OCI-LY7 (cell line): Measurements from ENCODE around the gene ACVR1B. TPM values are rescaled to one million over a fixed set of nuclear protein-coding genes. Genes with fewer than 3 reads are reported as not detected.

ENCODE experiments used
- BruUV-seq: library from RNA; stranded (reverse); fragments of 400-500 nt; replicated peaks from 2 replicates; lab custom pipeline; 2021; lab: Mats Ljungman, UMichigan
- CTCF ChIA-PET: fragments of 300-600 bp; sonication (Branson Sonifier 250); formaldehyde crosslinking; loops from one replicate; lab custom pipeline; 2022; ENCODE audit warnings: antibody characterized with exemption; ENCODE audit not compliant: unreplicated experiment; lab: Charles Lee
- POLR2A ChIA-PET: fragments of 300-600 bp; sonication (Branson Sonifier 250); formaldehyde crosslinking; loops from one replicate; lab custom pipeline; 2022; ENCODE audit warnings: antibody characterized with exemption; lab: Charles Lee
- DNase-seq: peaks from one replicate; pipeline ENCODE4 v3.0.0-alpha.2; 2015; ENCODE audit warnings: low spot score
- H2AFZ ChIP-seq: fragments of 200-600 bp; sonication (generic), shearing (Covaris generic); 2 replicates; pipeline ENCODE4 v1.6.1; 2014; ENCODE audit warnings: mild to moderate bottlenecking, antibody characterized with exemption, low read length, moderate library complexity
- H3K27ac ChIP-seq: fragments of 200-600 bp; sonication (generic); 2 replicates; pipeline ENCODE4 v1.5.1; 2014; ENCODE audit warnings: mixed run types, low read depth, mild to moderate bottlenecking, moderate library complexity, low read length, inconsistent platforms; ENCODE audit not compliant: poor library complexity, severe bottlenecking
- H3K36me3 ChIP-seq: fragments of 200-600 bp; sonication (generic); 2 replicates; pipeline ENCODE4 v1.6.1; 2014; ENCODE audit warnings: mild to moderate bottlenecking, antibody characterized with exemption, low read length, moderate library complexity, mixed read lengths; ENCODE audit not compliant: insufficient read depth
- H3K4me1 ChIP-seq: fragments of 200-600 bp; sonication (generic); 2 replicates; pipeline ENCODE4 v1.5.1; 2014; ENCODE audit warnings: mild to moderate bottlenecking, low read length; ENCODE audit not compliant: insufficient read depth, poor library complexity, severe bottlenecking
- H3K4me2 ChIP-seq: fragments of 200-600 bp; sonication (generic); 2 replicates; pipeline ENCODE4 v1.6.1; 2014; ENCODE audit warnings: mild to moderate bottlenecking, low read length
- H3K4me3 ChIP-seq: fragments of 200-600 bp; sonication (generic); 2 replicates; pipeline ENCODE4 v1.5.1; 2014; ENCODE audit warnings: mild to moderate bottlenecking, low read depth, low read length; ENCODE audit not compliant: poor library complexity, severe bottlenecking
- H3K79me2 ChIP-seq: fragments of 200-600 bp; sonication (generic); 2 replicates; pipeline ENCODE4 v1.6.1; 2016; ENCODE audit warnings: low read depth, mild to moderate bottlenecking, low read length, moderate library complexity, mixed read lengths; ENCODE audit not compliant: insufficient read depth
- H3K9me2 ChIP-seq: fragments of 200-600 bp; sonication (generic); 2 replicates; pipeline ENCODE4 v1.6.1; 2016; ENCODE audit warnings: mild to moderate bottlenecking, low read length, mixed read lengths; ENCODE audit not compliant: insufficient read depth
- H3K9me3 ChIP-seq: fragments of 200-600 bp; sonication (generic); 2 replicates; pipeline ENCODE4 v1.6.1; 2014; ENCODE audit warnings: mild to moderate bottlenecking, mixed run types, low read length, mixed read lengths
- H4K20me1 ChIP-seq: fragments of 200-600 bp; sonication (generic); 2 replicates; pipeline ENCODE4 v1.6.1; 2014; ENCODE audit warnings: mild to moderate bottlenecking, antibody characterized with exemption, low read length, moderate library complexity, mixed read lengths; ENCODE audit not compliant: insufficient read depth
- CTCF ChIP-seq: fragments of 200-600 bp; sonication (generic); conservative IDR thresholded peaks from 2 replicates; pipeline ENCODE4 v1.5.1; 2014; ENCODE audit warnings: mild to moderate bottlenecking, antibody characterized with exemption, low read length, moderate library complexity, mixed read lengths
- EZH2phosphoT487 ChIP-seq: fragments of 200-600 bp; sonication (generic); IDR thresholded peaks from 2 replicates; pipeline ENCODE4 v1.6.1; 2018; ENCODE audit warnings: low read depth, borderline replicate concordance, mild to moderate bottlenecking, mixed run types, antibody characterized with exemption, low read length, moderate library complexity, mixed read lengths
- intact Hi-C: fragments of 100-400 bp; cut with micrococcal nuclease; formaldehyde crosslinking; loops from one replicate; pipeline ENCODE4 v1.10.0; 2022; ENCODE audit not compliant: unreplicated experiment
- total RNA-seq, 2 experiments: library from RNA; depleted of rRNA in 1 of 2; stranded (reverse); fragments of >200 nt in 1 of 2; shearing (Covaris generic) in 1 of 2; gene quantifications; 2 replicates each; pipeline ENCODE4 v1.2.3, GENCODE V29; 2014 to 2022

ACVR1B gene
- total RNA-seq, 2 experiments from 2014 or later: 4.1 to 6.8 TPM

DNA sequence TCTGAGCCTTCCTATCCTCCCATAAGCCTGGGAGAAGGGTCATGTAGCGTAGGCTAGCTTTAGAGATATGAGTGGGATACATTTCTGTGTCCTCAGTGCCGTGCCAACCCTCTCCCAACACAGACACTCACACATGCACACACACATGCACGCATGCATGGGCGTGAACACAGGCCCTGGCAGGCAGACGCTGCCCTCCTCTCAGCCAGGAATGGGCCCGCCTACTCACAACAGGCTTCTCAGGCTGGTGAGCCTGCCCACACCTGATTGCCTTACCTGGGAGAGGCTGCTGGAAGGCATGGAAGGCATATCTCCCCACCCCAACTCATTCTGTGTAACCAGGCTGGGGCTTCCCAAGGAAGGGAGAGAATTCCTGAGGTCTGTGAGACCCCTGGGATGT, 12.8 kb upstream of the ACVR1B start:
- Histone ChIP-seq H3K79me2 (no peaks in the 10 kb centered on the region), H3K27ac (no peak overlapping the region), H4K20me1 (no peaks in the 10 kb centered on the region), H3K36me3 (no peaks in the 10 kb centered on the region), H3K4me3 (no peak overlapping the region), H3K9me2 (no peaks in the 10 kb centered on the region), H3K9me3 (no peaks in the 10 kb centered on the region), H3K4me2 (no peak overlapping the region), H2AFZ (no peak overlapping the region), H3K4me1 (no peaks in the 10 kb centered on the region)
- ChIA-PET POLR2A (interaction anchor here (0.7 kb wide), 1 partner anchor 7 kb away, joined by 3 read pairs; no protein-coding TSS in a partner anchor), CTCF (no interaction called here)
- intact Hi-C loops: no loop called here
- BruUV-seq: no TSS peak
- no peak for DNase-seq
- no peak for TF ChIP-seq EZH2phosphoT487
- no peak for TF ChIP-seq CTCF

GRCh38 chr12:51941011-51941581, 10.4 kb upstream of the ACVR1B start:
- Histone ChIP-seq H3K27ac (no peak overlapping the region), H3K36me3 (no peaks in the 10 kb centered on the region), H3K9me3 (peaks cover 11% of the 10 kb centered on the region), H3K9me2 (no peaks in the 10 kb centered on the region), H3K4me2 (no peak overlapping the region), H2AFZ (no peak overlapping the region), H3K4me1 (no peaks in the 10 kb centered on the region), H4K20me1 (no peaks in the 10 kb centered on the region), H3K4me3 (no peak overlapping the region), H3K79me2 (no peaks in the 10 kb centered on the region)
- POLR2A ChIA-PET: no interaction called here
- TF ChIP-seq EZH2phosphoT487 (no peak), CTCF (no peak)
- no TSS peak for BruUV-seq
- DNase-seq: no peak
- CTCF ChIA-PET: no interaction called here
- intact Hi-C loops: no loop called here

DNA sequence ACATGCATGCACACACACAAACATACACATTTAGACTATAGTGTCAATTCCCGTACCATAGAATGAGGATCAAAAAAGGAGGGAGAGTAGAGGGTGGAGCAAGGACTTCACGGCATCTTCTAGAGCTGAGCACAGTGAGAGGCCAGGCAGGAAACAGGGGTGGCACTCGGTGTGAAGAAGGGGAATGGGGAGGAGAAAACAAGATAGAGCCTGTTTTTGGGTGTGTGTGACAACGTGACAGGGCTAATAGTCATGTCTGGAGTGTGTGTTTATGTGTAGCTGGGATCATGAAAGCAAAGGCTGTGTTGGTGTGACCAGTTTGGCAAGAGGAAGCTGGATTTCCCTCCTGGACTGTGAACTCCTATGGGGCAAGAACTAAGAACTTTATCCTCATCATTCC, 9.9 kb upstream of the ACVR1B start:
- H3K4me3 ChIP-seq: no peak overlapping the region
- no peaks in the 10 kb centered on the region for H3K36me3 ChIP-seq
- intact Hi-C loops: no loop called here
- no peak for DNase-seq
- BruUV-seq: no TSS peak
- no peak overlapping the region for H3K4me2 ChIP-seq
- H3K4me1 ChIP-seq: no peaks in the 10 kb centered on the region
- H3K27ac ChIP-seq: no peak overlapping the region
- POLR2A ChIA-PET: no interaction called here
- H2AFZ ChIP-seq: no peak overlapping the region
- no peaks in the 10 kb centered on the region for H4K20me1 ChIP-seq
- H3K79me2 ChIP-seq: no peaks in the 10 kb centered on the region
- peaks cover 11% of the 10 kb centered on the region for H3K9me3 ChIP-seq
- CTCF ChIA-PET: no interaction called here
- no peak for TF ChIP-seq CTCF
- no peak for TF ChIP-seq EZH2phosphoT487
- H3K9me2 ChIP-seq: no peaks in the 10 kb centered on the region
